HEK293 (cell line): Measurements from ENCODE around the gene PAX1.
A peak's percentile ranks its signal among the peaks of the same experiment; 100 is the strongest.

Experiments used
- EGR2 ChIP-seq: fragments of 450-650 bp; formaldehyde crosslinking; IDR thresholded peaks from 2 replicates; pipeline ENCODE4 v1.5.1; 2016; ENCODE audit warnings: low read depth, missing biosample characterization, missing genetic modification characterization
- FEZF1 ChIP-seq: fragments of 450-650 bp; formaldehyde crosslinking; IDR thresholded peaks from 2 replicates; pipeline ENCODE4 v1.5.1; 2016; ENCODE audit warnings: missing biosample characterization, missing genetic modification characterization
- GLI2 ChIP-seq: fragments of 450-650 bp; formaldehyde crosslinking; IDR thresholded peaks from 2 replicates; pipeline ENCODE4; 2017; ENCODE audit warnings: missing biosample characterization, missing genetic modification characterization, low read depth, borderline replicate concordance
- INSM2 ChIP-seq: fragments of 450-650 bp; formaldehyde crosslinking; IDR thresholded peaks from 2 replicates; pipeline ENCODE4 v1.5.1; 2016; ENCODE audit warnings: missing biosample characterization, missing genetic modification characterization
- KLF7 ChIP-seq: fragments of 450-650 bp; formaldehyde crosslinking; IDR thresholded peaks from 2 replicates; pipeline ENCODE4 v1.5.1; 2016; ENCODE audit warnings: missing biosample characterization, missing genetic modification characterization, borderline replicate concordance
- TSHZ1 ChIP-seq: fragments of 450-650 bp; formaldehyde crosslinking; IDR thresholded peaks from 2 replicates; pipeline ENCODE4 v1.5.1; 2016; ENCODE audit warnings: missing biosample characterization, missing genetic modification characterization, borderline replicate concordance
- ZBTB21 ChIP-seq: fragments of 450-650 bp; formaldehyde crosslinking; IDR thresholded peaks from 2 replicates; pipeline ENCODE4 v1.5.1; 2017; ENCODE audit warnings: missing biosample characterization, missing genetic modification characterization
- ZFHX2 ChIP-seq: fragments of 450-650 bp; formaldehyde crosslinking; conservative IDR thresholded peaks from 2 replicates; pipeline ENCODE4 v1.5.1; 2016; ENCODE audit warnings: missing biosample characterization, missing genetic modification characterization
- ZNF175 ChIP-seq: fragments of 450-650 bp; formaldehyde crosslinking; IDR thresholded peaks from 2 replicates; pipeline ENCODE4 v1.5.1; 2016; ENCODE audit warnings: missing biosample characterization, missing genetic modification characterization
- ZNF26 ChIP-seq: fragments of 450-650 bp; formaldehyde crosslinking; IDR thresholded peaks from 2 replicates; pipeline ENCODE4 v1.5.1; 2016; ENCODE audit warnings: missing biosample characterization, missing genetic modification characterization
- ZNF274 ChIP-seq, 2 experiments: fragments of 200-500 bp in 1 of 2; fragments of 450-650 bp in 1 of 2; sonication (Bioruptor generic) in 1 of 2; formaldehyde crosslinking in 1 of 2; IDR thresholded peaks; 2 replicates each; pipeline versions ENCODE4 v1.5.1 to v1.6.1; 2014 to 2016; ENCODE audit warnings: borderline replicate concordance in 1 of 2, inconsistent platforms in 1 of 2, low read length in 1 of 2, missing biosample characterization in 1 of 2, missing genetic modification characterization in 1 of 2
- ZNF426 ChIP-seq: fragments of 450-650 bp; formaldehyde crosslinking; IDR thresholded peaks from 2 replicates; pipeline ENCODE4 v1.5.1; 2017; ENCODE audit warnings: missing biosample characterization, missing genetic modification characterization, mild to moderate bottlenecking, inconsistent platforms, moderate library complexity
- ZNF501 ChIP-seq: fragments of 450-650 bp; formaldehyde crosslinking; IDR thresholded peaks from 2 replicates; pipeline ENCODE4 v1.5.1; 2016; ENCODE audit warnings: missing biosample characterization, missing genetic modification characterization
- ZNF580 ChIP-seq: fragments of 450-650 bp; formaldehyde crosslinking; IDR thresholded peaks from 2 replicates; pipeline ENCODE4 v1.5.1; 2016; ENCODE audit warnings: missing biosample characterization, missing genetic modification characterization
- ZNF600 ChIP-seq: fragments of 450-650 bp; formaldehyde crosslinking; IDR thresholded peaks from 2 replicates; pipeline ENCODE4 v1.5.1; 2016; ENCODE audit warnings: missing biosample characterization, missing genetic modification characterization
- ZNF624 ChIP-seq: fragments of 450-650 bp; formaldehyde crosslinking; IDR thresholded peaks from 2 replicates; pipeline ENCODE4 v1.5.1; 2017; ENCODE audit warnings: missing biosample characterization, missing genetic modification characterization
- ZNF677 ChIP-seq: fragments of 450-650 bp; IDR thresholded peaks from 2 replicates; pipeline ENCODE4 v1.5.0; 2018; ENCODE audit warnings: missing biosample characterization, mild to moderate bottlenecking, missing genetic modification characterization, moderate library complexity
- ZNF76 ChIP-seq: fragments of 450-650 bp; formaldehyde crosslinking; IDR thresholded peaks from 2 replicates; pipeline ENCODE4; 2016; ENCODE audit warnings: low read depth, missing biosample characterization, missing genetic modification characterization, borderline replicate concordance
- ZNF777 ChIP-seq: fragments of 450-650 bp; formaldehyde crosslinking; IDR thresholded peaks from 2 replicates; pipeline ENCODE4 v1.5.1; 2017; ENCODE audit warnings: missing biosample characterization, missing genetic modification characterization, borderline replicate concordance
- ZNF837 ChIP-seq: fragments of 450-650 bp; formaldehyde crosslinking; IDR thresholded peaks from 2 replicates; pipeline ENCODE4 v1.5.1; 2016; ENCODE audit warnings: missing biosample characterization, missing genetic modification characterization
- ZSCAN23 ChIP-seq: fragments of 450-650 bp; formaldehyde crosslinking; IDR thresholded peaks from 2 replicates; pipeline ENCODE4 v1.5.1; 2016; ENCODE audit warnings: missing biosample characterization, missing genetic modification characterization
- ZSCAN4 ChIP-seq: fragments of 450-650 bp; formaldehyde crosslinking; IDR thresholded peaks from 2 replicates; pipeline ENCODE4 v1.5.1; 2017; ENCODE audit warnings: missing biosample characterization, missing genetic modification characterization

PAX1 gene

GRCh38 chr20:21670981-21671380 is 34.5 kb upstream of the PAX1 start (continued):
- TF ChIP-seq ZNF26 (no peak), ZNF837 (tag by site-specific recombination) (no peak), KLF7 (no peak), TSHZ1 (tag by site-specific recombination) (no peak), ZNF501 (tag by site-specific recombination) (no peak), ZBTB21 (tag by site-specific recombination) (no peak), INSM2 (tag by site-specific recombination) (no peak), ZNF600 (no peak), ZNF624 (tag by site-specific recombination) (no peak), GLI2 (tag by site-specific recombination) (no peak), ZNF777 (no peak), EGR2 (tag by site-specific recombination) (peak; percentile 88), ZNF274 (IDR thresholded peaks at IDR 0.05; ENCODE audit: low read length) (no peak), ZNF274 (tag by site-specific recombination; IDR thresholded peaks at IDR 0.05; ENCODE audit: borderline replicate concordance) (no peak), ZSCAN23 (tag by site-specific recombination) (no peak), ZFHX2 (tag by site-specific recombination) (peak; percentile 77), ZNF580 (tag by site-specific recombination) (no peak), FEZF1 (tag by site-specific recombination) (no peak), ZSCAN4 (tag by site-specific recombination) (peak; percentile 69), ZNF175 (tag by site-specific recombination) (no peak), ZNF76 (tag by site-specific recombination) (no peak), ZNF426 (no peak), ZNF677 (tag by site-specific recombination) (no peak)
- TF ChIP-seq, all 188 proteins: peak for 4
